Fibroblast of lung (primary cell): ENCODE measurements around the gene LGR4. TPM values are rescaled to one million over a fixed set of nuclear protein-coding genes. Genes with fewer than 3 reads are reported as not detected.

Experiments used
- DNase-seq, 2 donors: peaks; one replicate each; pipeline versions ENCODE4 v3.0.0 to v3.0.0-alpha.2; 2010; ENCODE audit warnings: low read depth in 2 of 2
- H2AFZ ChIP-seq: 2 replicates; pipeline ENCODE4 v1.5.1; 2012; ENCODE audit warnings: low read length, control low read depth, inconsistent platforms
- H3K27ac ChIP-seq: 2 replicates; pipeline ENCODE4 v1.5.1; 2011; ENCODE audit warnings: low read length, control low read depth; ENCODE audit not compliant: insufficient read depth
- H3K27me3 ChIP-seq: 2 replicates; pipeline ENCODE4 v1.5.1; 2011; ENCODE audit warnings: mild to moderate bottlenecking, low read length; ENCODE audit not compliant: control insufficient read depth, insufficient read depth
- H3K36me3 ChIP-seq: 2 replicates; pipeline ENCODE4 v1.5.1; 2011; ENCODE audit warnings: low read length; ENCODE audit not compliant: control insufficient read depth, insufficient read depth
- H3K4me1 ChIP-seq: 2 replicates; pipeline ENCODE4 v1.5.1; 2011; ENCODE audit warnings: low read length; ENCODE audit not compliant: control insufficient read depth, insufficient read depth; ENCODE audit errors: extremely low read depth
- H3K4me2 ChIP-seq: 2 replicates; pipeline ENCODE4 v1.5.1; 2011; ENCODE audit warnings: low read length, control low read depth; ENCODE audit not compliant: insufficient read depth; ENCODE audit errors: extremely low read depth
- H3K4me3 ChIP-seq, 4 experiments: fragments of 200-600 bp in 1 of 4; sonication (generic) in 1 of 4; replicated peaks in 1 of 4; 2 replicates each; pipeline ENCODE4 v1.5.1; 2011 to 2016; ENCODE audit warnings: low read length in 4 of 4, low read depth in 3 of 4, mild to moderate bottlenecking in 3 of 4, control low read depth in 2 of 4, inconsistent platforms in 1 of 4, mixed read lengths in 1 of 4; ENCODE audit not compliant: insufficient read depth in 1 of 4; ENCODE audit errors: control extremely low read depth in 1 of 4
- H3K79me2 ChIP-seq: 2 replicates; pipeline ENCODE4 v1.5.1; 2012; ENCODE audit warnings: mild to moderate bottlenecking, low read length, inconsistent platforms; ENCODE audit not compliant: control insufficient read depth, insufficient read depth
- H3K9ac ChIP-seq: 2 replicates; pipeline ENCODE4 v1.5.1; 2011; ENCODE audit warnings: mild to moderate bottlenecking, low read length, control low read depth; ENCODE audit not compliant: insufficient read depth
- H3K9me3 ChIP-seq: 2 replicates; pipeline ENCODE4 v1.5.1; 2012; ENCODE audit warnings: low read depth, low read length; ENCODE audit not compliant: control insufficient read depth, insufficient read depth
- H4K20me1 ChIP-seq: 2 replicates; pipeline ENCODE4 v1.5.1; 2011; ENCODE audit warnings: low read length; ENCODE audit not compliant: control insufficient read depth, insufficient read depth; ENCODE audit errors: extremely low read depth
- CTCF ChIP-seq, 2 donors: IDR thresholded peaks in 1 of 2; conservative IDR thresholded peaks in 1 of 2; 1 replicate in 1 of 2; 2 replicates in 1 of 2; pipeline ENCODE4 v1.5.1; 2011 to 2012; ENCODE audit warnings: low read length in 2 of 2, control low read depth in 1 of 2, inconsistent platforms in 1 of 2, low read depth in 1 of 2, mild to moderate bottlenecking in 1 of 2
- EZH2 ChIP-seq: IDR thresholded peaks from 2 replicates; pipeline ENCODE4 v1.5.1; 2012; ENCODE audit warnings: low read length, control low read depth, mild to moderate bottlenecking; ENCODE audit errors: missing control alignments
- polyA plus RNA-seq, 2 donors: library from polyadenylated mRNA; depleted of rRNA in 1 of 2; stranded (reverse) in 1 of 2; unstranded in 1 of 2; fragments of >200 nt; gene quantifications; 2 replicates each; pipeline ENCODE4 v1.2.1, GENCODE V29; 2011 to 2012; ENCODE audit warnings: missing spikeins in 1 of 2
- total RNA-seq: library from RNA; depleted of rRNA; stranded (reverse); fragments of >200 nt; gene quantifications from 2 replicates; pipeline ENCODE4 v1.2.1, GENCODE V29; 2014

The LGR4 gene
- total and polyA plus RNA-seq, 2 donors (not counting 1 experiment from before 2014, with no cell fraction given): 6.4 to 8.8 TPM

- H4K20me1 ChIP-seq: no peaks in the 10 kb centered on the region
- no peaks in the 10 kb centered on the region for H3K79me2 ChIP-seq
- DNase-seq: peak in 1 of 2 donors; percentile 47
- H3K9me3 ChIP-seq: no peaks in the 10 kb centered on the region
- H3K4me1 ChIP-seq: peaks cover 3% of the 10 kb centered on the region
- H2AFZ ChIP-seq: no peak overlapping the region
- no peak overlapping the region for H3K9ac ChIP-seq
- H3K36me3 ChIP-seq: no peaks in the 10 kb centered on the region
- no peak overlapping the region for H3K27ac ChIP-seq
- no peak overlapping the region for H3K4me2 ChIP-seq
- TF ChIP-seq EZH2: no peak
- TF ChIP-seq CTCF (conservative IDR thresholded peaks at IDR 0.05 in 1 of 2, IDR thresholded peaks at IDR 0.05 in 1 of 2; ENCODE audit: low read depth in 1 of 2, low read length in 2 of 2): no peak
- no peak overlapping the region for H3K4me3 ChIP-seq
- no peaks in the 10 kb centered on the region for H3K27me3 ChIP-seq
Measured at GRCh38 chr11:27410272-27410671, 62.3 kb downstream of the LGR4 start.

- no peak overlapping the region for H2AFZ ChIP-seq
- H3K4me1 ChIP-seq: peaks cover 3% of the 10 kb centered on the region
- H3K9ac ChIP-seq: no peak overlapping the region
- no peak overlapping the region for H3K27ac ChIP-seq
- H3K79me2 ChIP-seq: no peaks in the 10 kb centered on the region
- TF ChIP-seq CTCF (conservative IDR thresholded peaks at IDR 0.05 in 1 of 2, IDR thresholded peaks at IDR 0.05 in 1 of 2; ENCODE audit: low read depth in 1 of 2, low read length in 2 of 2) (no peak), EZH2 (no peak)
- H3K27me3 ChIP-seq: no peaks in the 10 kb centered on the region
- no peaks in the 10 kb centered on the region for H4K20me1 ChIP-seq
- H3K4me2 ChIP-seq: no peak overlapping the region
- no peaks in the 10 kb centered on the region for H3K36me3 ChIP-seq
- no peak overlapping the region for H3K4me3 ChIP-seq
- no peaks in the 10 kb centered on the region for H3K9me3 ChIP-seq
- DNase-seq: peak in 1 of 2 donors; percentile 33
Measured at GRCh38 chr11:27409742-27410141, 62.8 kb downstream of the LGR4 start.

GRCh38 chr11:27409049-27409448 lies 63.5 kb downstream of the LGR4 start:
- Histone ChIP-seq H3K4me1 (peaks cover 3% of the 10 kb centered on the region), H3K9me3 (no peaks in the 10 kb centered on the region), H3K27ac (no peak overlapping the region), H3K4me3 (no peak overlapping the region), H4K20me1 (no peaks in the 10 kb centered on the region), H3K79me2 (no peaks in the 10 kb centered on the region), H3K4me2 (no peak overlapping the region), H2AFZ (no peak overlapping the region), H3K36me3 (no peaks in the 10 kb centered on the region), H3K27me3 (no peaks in the 10 kb centered on the region), H3K9ac (no peak overlapping the region)
- DNase-seq: no peak
- no peak for TF ChIP-seq CTCF (conservative IDR thresholded peaks at IDR 0.05 in 1 of 2, IDR thresholded peaks at IDR 0.05 in 1 of 2; ENCODE audit: low read depth in 1 of 2, low read length in 2 of 2)
- no peak for TF ChIP-seq EZH2
